IPS DF 4.7 (cell line): ENCODE results near the gene TMEM40.
A peak's percentile ranks its signal among the peaks of the same experiment; 100 is the strongest.
"Not testable (repeated sequence)": the region's sequence is repeated elsewhere in the genome, so short reads cannot be mapped to it uniquely, and the experiment has no call there.

Experiments used
- DNase-seq: peaks from one replicate; pipeline ENCODE4 v3.0.0-alpha.2; 2013; ENCODE audit warnings: low spot score; ENCODE audit errors: extremely low read depth

Gene TMEM40

GRCh38 chr3:12719984-12720898 is 38.8 kb downstream of the TMEM40 start:
- DNase-seq = peak; percentile 56

GRCh38 chr3:12719541-12719940 is 39.5 kb downstream of the TMEM40 start:
- no peak for DNase-seq

- no peak for DNase-seq
Measured at GRCh38 chr3:12716605-12717151, 42.4 kb downstream of the TMEM40 start.

- no peak for DNase-seq
Measured at GRCh38 chr3:12714278-12714677, 44.8 kb downstream of the TMEM40 start.

GRCh38 chr3:12710062-12710461 is 49.0 kb downstream of the TMEM40 start:
- no peak for DNase-seq

- no peak for DNase-seq
Measured at GRCh38 chr3:12709334-12709733, 49.7 kb downstream of the TMEM40 start.

- DNase-seq = no peak
Measured at GRCh38 chr3:12708584-12709192, 50.4 kb downstream of the TMEM40 start.

- DNase-seq = no peak
Measured at GRCh38 chr3:12707449-12707848, 51.6 kb downstream of the TMEM40 start.

GRCh38 chr3:12706504-12707253 is 52.4 kb downstream of the TMEM40 start:
- DNase-seq = peak; percentile 56

- no peak for DNase-seq
Measured at GRCh38 chr3:12705981-12706380, 53.1 kb downstream of the TMEM40 start.

- no peak for DNase-seq
Measured at GRCh38 chr3:12705374-12705926, 53.6 kb downstream of the TMEM40 start.

- DNase-seq = no peak
Measured at GRCh38 chr3:12702501-12702900, 56.6 kb downstream of the TMEM40 start.

- DNase-seq = not testable (repeated sequence)
Measured at GRCh38 chr3:12701601-12702000, 57.5 kb downstream of the TMEM40 start.

GRCh38 chr3:12700800-12701199 is 58.3 kb downstream of the TMEM40 start:
- no peak for DNase-seq

GRCh38 chr3:12695916-12696315 is 63.1 kb downstream of the TMEM40 start:
- no peak for DNase-seq

- no peak for DNase-seq
Measured at GRCh38 chr3:12695112-12695511, 63.9 kb downstream of the TMEM40 start.

- no peak for DNase-seq
Measured at GRCh38 chr3:12692444-12692843, 66.6 kb downstream of the TMEM40 start.

GRCh38 chr3:12689997-12690711 is 68.9 kb downstream of the TMEM40 start:
- no peak for DNase-seq

GRCh38 chr3:12687948-12688347 is 71.1 kb downstream of the TMEM40 start:
- no peak for DNase-seq

GRCh38 chr3:12686096-12686495 is 73.0 kb downstream of the TMEM40 start:
- DNase-seq = no peak
